Measurements from ENCODE around the gene SEC24C.

GRCh38 chr10:73785721-73786511, 41.7 kb downstream of the SEC24C start:
- TF ChIP-seq GATA3 (IDR thresholded peaks at IDR 0.05; ENCODE audit: low read depth, low read length) (no peak), GATA2 (IDR thresholded peaks at IDR 0.05; ENCODE audit: low read depth, low read length) (no peak)

All from SH-SY5Y (cell line).